OCI-M2 (cell line): ENCODE results near the gene SPTLC3.

Experiments
- DNase-seq: peaks from one replicate; lab custom pipeline; 2025; ENCODE audit not compliant: unreplicated experiment; lab: John Stamatoyannopoulos, UW

The SPTLC3 gene

GRCh38 chr20:12984069-12984765, 24.6 kb upstream of the SPTLC3 start:
- DNase-seq, result no peak

- no peak for DNase-seq
Observed at GRCh38 chr20:12984863-12985262, 23.9 kb upstream of the SPTLC3 start.

DNA sequence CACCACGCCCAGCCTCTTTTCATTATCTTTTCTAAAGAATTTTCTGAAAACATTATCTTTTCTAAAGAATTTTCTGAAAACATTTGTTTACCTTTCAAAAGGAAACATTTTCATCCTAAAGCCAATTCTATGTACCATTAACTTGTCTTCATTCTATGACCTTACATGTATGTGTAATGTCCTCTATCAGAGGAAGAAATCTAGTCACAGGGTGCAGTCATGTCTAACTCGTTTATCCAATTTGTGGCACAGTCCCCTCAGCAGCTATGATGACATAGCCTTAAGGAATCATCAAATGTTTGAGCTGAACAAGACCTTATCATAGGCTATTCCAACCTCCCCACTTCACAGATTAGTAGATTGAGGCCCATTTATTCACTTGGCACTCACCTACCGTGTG, 21.5 kb upstream of the SPTLC3 start:
- DNase-seq, result no peak

- no peak for DNase-seq
Observed at GRCh38 chr20:12989586-12990115, 19.1 kb upstream of the SPTLC3 start.

DNA sequence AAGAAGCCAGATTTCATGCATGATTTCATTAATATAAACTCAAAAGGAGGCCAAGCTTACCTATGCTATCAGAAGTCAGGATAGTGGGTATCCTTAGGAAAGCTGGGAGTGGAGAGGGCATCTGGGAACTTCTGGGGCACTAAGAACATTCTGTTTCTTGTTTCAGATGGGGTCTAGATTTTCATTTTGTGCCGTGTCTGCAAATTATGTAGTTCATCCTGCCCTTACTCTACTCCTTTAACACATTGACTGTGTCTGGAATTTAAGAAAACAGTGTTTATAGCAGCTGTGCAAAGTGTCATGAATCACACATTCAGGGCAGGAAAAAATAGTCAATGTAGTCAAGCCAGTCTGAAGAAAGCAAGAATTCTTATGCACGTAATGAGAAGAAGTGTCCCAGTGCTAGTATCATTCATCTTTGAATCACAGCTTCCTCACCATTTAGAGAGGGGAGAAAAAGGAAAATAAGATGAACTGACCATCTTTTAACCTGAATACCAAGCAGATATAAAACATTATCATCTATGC, 11.6 kb upstream of the SPTLC3 start:
- DNase-seq, result no peak

- no peak for DNase-seq
Observed at GRCh38 chr20:12998046-12998445, 10.7 kb upstream of the SPTLC3 start.

DNA sequence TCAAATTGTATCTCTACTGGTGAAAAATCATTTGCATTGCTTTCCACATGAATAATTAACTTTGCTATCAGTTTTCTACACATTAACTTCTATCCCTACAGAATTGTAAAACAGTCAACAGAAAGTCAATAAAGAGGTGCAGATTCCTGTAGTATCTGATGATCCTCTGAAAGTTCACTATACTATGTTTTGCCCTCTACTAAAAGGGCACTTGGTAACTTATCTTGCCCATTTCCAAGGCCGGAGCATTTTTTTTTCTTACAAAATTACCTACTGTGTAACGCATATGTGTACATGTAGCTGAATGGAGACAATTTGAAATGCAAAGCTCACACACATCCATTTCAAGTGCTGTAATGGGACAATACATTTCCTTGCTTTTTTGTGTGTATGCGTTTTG, 9.6 kb upstream of the SPTLC3 start:
- DNase-seq, result no peak

DNA sequence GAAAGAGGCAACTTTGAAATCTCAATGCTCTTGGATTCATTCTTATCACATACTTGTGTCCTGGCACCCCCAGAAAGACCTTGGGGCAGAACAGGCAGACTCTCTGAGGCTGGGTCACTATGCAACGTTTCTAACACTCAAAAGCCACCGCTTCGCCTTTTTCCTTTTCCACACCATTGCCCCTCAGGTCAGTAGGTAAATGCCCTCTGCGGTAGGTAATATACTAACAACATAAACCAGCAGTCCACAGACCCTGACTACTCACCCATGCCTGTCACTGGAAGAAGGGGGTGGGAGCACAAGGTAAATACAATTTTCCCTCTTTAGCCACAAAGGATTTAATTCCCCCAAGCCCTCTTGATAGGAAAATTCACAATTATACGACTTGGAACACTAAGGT, 6.5 kb upstream of the SPTLC3 start:
- no peak for DNase-seq

GRCh38 chr20:13006825-13007224, 1.9 kb upstream of the SPTLC3 start:
- DNase-seq, result no peak

GRCh38 chr20:13007596-13007995, 1.2 kb upstream of the SPTLC3 start:
- no peak for DNase-seq

GRCh38 chr20:13009682-13010406, 1.1 kb downstream of the SPTLC3 start:
- no peak for DNase-seq

DNA sequence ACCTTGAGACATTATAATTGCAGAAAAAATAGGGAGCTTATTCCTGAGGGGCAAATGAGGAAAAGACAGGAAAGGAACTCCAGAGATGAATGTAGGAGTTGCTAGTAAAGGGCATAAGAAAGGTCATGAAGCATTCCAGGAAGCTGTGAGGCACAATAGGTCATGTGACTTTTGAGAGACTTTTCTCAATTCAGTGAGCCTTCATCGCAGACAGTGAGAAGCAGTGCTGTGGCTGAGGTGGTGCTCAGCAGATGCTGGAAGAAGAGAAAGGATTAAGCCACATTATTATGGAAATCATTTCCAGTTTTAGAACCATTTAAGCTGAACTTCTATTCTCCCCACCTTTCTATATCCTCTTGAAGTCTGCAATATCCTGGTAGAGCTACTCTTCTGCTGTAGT, 4.1 kb downstream of the SPTLC3 start:
- DNase-seq, result no peak

DNA sequence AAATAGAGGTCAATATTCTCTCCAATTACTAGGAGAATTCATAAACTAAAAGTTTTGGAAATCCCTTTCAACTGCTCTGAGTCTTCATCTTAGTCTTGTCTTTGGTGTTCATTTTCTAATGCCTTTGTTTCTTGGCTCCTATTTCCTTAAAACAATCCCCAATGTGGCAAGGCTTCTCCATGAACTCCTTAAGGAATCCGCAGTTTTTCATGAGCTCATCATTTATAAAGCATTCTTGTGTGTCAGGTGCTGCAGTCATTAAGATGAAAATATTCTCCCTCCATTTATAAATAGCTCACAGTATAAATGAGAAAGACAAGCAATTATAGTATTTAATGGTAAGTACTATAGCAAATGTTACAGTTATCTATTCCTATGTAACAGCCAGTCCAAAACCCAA, 4.6 kb downstream of the SPTLC3 start:
- DNase-seq, result no peak

- no peak for DNase-seq
Observed at GRCh38 chr20:13017235-13017634, 8.5 kb downstream of the SPTLC3 start.

GRCh38 chr20:13017883-13018535, 9.2 kb downstream of the SPTLC3 start:
- no peak for DNase-seq

DNA sequence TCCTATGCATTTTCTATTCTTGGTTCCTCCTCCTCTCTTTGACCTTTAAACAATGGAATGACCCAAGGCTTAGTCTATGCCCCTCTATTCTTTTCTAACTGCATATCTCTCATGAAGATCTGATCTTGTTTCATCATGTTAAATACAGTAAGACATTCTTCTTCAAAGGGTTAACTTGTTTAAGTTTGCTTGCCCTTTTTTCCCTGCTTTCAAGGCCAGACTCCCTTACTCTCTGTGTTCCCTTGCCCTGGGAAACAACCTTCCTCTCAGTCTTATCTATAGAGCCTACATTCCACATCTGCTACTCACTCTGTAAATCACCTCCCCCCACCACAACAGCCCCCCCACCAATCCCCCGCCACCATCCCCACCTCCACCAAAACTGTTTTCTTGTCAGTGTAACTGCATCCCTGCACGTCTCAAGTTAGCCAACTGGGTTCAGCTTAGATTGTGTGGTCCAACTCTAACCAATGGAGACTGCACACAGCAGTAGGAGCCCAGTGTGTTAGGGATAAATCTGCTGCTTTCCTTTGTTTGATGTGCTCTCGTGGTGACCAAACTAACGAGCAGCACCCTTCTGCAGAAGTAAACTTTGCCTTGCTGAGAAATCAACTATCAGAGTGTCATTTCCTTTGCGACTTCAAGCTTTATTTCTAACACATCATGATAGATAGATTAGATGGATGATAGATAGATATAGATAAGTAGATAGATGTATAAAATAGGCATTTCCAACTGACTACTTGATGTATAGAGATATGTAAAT, 12.6 kb downstream of the SPTLC3 start:
- no peak for DNase-seq

DNA sequence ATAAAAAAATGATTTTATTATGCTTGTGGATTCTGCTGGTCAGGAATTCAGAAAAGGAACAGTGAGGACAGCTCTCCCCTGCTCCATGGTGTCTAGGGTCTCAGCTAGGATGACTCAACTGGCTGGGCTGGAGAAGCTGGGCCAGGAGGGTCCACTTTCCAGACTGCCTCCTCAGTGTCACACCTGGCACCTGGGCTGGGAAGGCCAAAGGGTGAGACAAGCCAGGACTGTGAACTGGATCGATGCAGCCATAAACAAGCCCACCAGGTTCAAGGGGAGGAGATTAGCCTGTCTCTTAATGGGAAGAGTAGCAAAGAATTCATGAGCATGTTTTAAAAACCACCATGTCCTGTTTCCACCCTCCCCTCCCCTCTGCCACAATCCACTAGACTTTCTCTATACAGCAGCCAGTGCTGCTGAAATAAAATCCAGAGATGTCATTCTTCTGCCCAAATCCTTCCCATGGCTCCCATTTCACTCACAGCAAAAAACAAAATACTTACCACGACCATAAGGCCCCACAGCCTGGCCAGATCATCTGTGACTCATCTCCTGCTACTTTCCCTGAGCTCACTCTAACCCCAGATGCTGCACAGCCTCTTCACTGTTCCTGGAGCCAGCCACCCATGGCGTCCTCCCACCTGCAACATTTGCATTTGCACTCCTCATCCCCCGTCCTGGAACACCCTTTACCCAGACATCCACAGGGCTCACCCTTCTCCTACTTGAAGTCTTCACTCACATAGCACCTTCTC, 13.8 kb downstream of the SPTLC3 start:
- no peak for DNase-seq

GRCh38 chr20:13024596-13024995, 15.8 kb downstream of the SPTLC3 start:
- DNase-seq, result no peak

DNA sequence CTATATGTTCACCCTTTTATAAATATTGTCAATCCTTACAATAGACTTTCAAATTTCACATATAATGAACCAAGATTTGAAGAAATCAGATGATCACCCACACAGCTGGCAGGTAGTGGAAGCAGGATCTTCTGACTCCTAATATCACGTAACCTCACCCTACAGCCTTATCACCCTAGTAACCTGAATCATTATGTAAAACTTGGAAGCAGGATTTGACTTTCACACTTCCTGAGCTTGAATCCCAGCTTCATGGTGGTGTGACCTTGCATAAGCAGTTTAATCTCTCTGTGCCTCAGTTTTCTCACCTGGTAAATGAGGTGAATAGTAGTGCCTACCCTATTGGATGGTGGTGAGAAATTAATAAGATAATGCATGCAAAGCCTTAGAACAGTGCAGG, 16.4 kb downstream of the SPTLC3 start:
- no peak for DNase-seq

GRCh38 chr20:13028001-13028400, 19.2 kb downstream of the SPTLC3 start:
- no peak for DNase-seq
